WERI-Rb-1 (cell line): Measurements from ENCODE around the gene SKIC2.

Experiments
- DNase-seq: peaks from one replicate; pipeline ENCODE4 v3.0.0-alpha.2; 2020
- H3K27ac ChIP-seq: fragments of 250-450 bp; sonication (Bioruptor Pico); 2 replicates; pipeline ENCODE4 v1.5.1; 2020; ENCODE audit warnings: mild to moderate bottlenecking, moderate library complexity
- H3K27me3 ChIP-seq: fragments of 250-450 bp; sonication (Bioruptor Pico); 2 replicates; pipeline ENCODE4 v1.5.1; 2021; ENCODE audit warnings: mild to moderate bottlenecking, low read depth, moderate library complexity; ENCODE audit not compliant: insufficient read depth, severe bottlenecking
- H3K36me3 ChIP-seq: fragments of 250-450 bp; sonication (Bioruptor Pico); 2 replicates; pipeline ENCODE4 v1.5.1; 2020; ENCODE audit warnings: mild to moderate bottlenecking, moderate library complexity
- H3K4me3 ChIP-seq: 2 replicates; pipeline ENCODE4 v1.5.1; 2011; ENCODE audit warnings: low read depth, mild to moderate bottlenecking, control low read depth, low read length
- H3K9me3 ChIP-seq: fragments of 250-450 bp; sonication (Bioruptor Pico); 2 replicates; pipeline ENCODE4 v1.5.1; 2021; ENCODE audit warnings: mild to moderate bottlenecking, moderate library complexity; ENCODE audit not compliant: severe bottlenecking
- TF ChIP-seq, protein P1 (sequence below): IDR thresholded peaks from 2 replicates; pipeline ENCODE4 v1.5.1; 2011; ENCODE audit warnings: low read depth, mild to moderate bottlenecking, control low read depth, inconsistent platforms, low read length

The SKIC2 gene

DNA sequence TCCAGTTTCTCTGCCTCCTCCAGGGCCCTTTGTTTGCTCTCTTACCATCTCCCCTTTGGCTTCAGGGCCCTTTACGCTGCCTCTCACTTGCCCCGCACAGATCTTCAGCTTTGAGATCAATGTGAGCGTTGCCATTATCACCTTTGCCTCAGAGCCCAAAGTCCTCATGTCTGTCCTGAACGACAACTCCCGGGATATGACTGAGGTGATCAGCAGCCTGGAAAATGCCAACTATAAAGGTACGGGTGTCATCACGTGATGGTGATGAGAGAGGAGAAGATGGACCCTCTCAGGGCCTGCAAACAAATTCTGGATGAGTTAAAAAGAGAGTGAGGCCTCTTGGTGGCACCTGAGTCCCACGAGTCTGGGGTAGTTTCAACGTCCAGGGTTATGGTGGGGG is 23.2 kb upstream of the SKIC2 start:
- TF ChIP-seq, protein P1, sequence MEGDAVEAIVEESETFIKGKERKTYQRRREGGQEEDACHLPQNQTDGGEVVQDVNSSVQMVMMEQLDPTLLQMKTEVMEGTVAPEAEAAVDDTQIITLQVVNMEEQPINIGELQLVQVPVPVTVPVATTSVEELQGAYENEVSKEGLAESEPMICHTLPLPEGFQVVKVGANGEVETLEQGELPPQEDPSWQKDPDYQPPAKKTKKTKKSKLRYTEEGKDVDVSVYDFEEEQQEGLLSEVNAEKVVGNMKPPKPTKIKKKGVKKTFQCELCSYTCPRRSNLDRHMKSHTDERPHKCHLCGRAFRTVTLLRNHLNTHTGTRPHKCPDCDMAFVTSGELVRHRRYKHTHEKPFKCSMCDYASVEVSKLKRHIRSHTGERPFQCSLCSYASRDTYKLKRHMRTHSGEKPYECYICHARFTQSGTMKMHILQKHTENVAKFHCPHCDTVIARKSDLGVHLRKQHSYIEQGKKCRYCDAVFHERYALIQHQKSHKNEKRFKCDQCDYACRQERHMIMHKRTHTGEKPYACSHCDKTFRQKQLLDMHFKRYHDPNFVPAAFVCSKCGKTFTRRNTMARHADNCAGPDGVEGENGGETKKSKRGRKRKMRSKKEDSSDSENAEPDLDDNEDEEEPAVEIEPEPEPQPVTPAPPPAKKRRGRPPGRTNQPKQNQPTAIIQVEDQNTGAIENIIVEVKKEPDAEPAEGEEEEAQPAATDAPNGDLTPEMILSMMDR, result no peak
- H3K27ac ChIP-seq, result no peak overlapping the region
- no peak overlapping the region for H3K4me3 ChIP-seq
- H3K9me3 ChIP-seq, result peaks cover 3% of the 10 kb centered on the region
- no peaks in the 10 kb centered on the region for H3K36me3 ChIP-seq
- H3K27me3 ChIP-seq, result no peaks in the 10 kb centered on the region
- no peak for DNase-seq

DNA sequence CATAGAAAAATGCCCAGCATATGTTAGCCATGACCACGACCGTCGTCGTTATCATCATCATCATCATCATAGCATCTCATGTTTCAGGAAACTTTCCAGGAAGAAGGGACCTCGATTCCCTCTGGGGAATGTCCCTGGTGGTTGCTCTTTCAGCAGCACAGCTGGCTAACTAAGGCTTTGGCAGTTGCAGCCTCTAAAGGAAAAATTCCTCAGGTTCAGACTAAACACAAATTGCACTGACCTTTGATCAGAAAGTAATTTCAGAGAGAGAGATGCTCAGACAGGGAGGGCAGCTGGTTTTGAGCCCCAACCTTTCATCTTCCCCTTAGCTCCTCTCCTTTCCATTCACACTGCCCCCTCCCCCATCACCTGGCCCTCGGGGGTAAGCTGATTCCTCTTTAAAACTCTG is 18.7 kb upstream of the SKIC2 start:
- Histone ChIP-seq H3K36me3 (no peaks in the 10 kb centered on the region), H3K27me3 (no peaks in the 10 kb centered on the region), H3K4me3 (no peak overlapping the region), H3K27ac (no peak overlapping the region), H3K9me3 (no peaks in the 10 kb centered on the region)
- TF ChIP-seq, protein P1, result no peak
- no peak for DNase-seq

DNA sequence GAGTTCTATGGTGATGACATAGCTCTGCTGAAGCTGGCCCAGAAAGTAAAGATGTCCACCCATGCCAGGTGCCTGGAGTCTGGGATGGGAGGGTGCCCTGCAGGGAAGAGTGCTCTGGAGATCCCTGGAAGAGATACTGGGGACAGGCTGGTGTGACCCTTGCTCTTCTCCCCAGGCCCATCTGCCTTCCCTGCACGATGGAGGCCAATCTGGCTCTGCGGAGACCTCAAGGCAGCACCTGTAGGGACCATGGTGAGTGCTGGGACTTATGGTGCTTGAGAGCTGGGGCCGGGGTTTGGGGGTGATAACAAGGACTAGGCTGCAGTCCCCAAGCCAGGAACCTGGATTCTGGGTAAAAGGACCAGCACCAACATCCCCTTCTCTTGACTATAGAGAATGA is 15.2 kb upstream of the SKIC2 start:
- no peak for DNase-seq
- Histone ChIP-seq H3K27ac (no peak overlapping the region), H3K9me3 (no peaks in the 10 kb centered on the region), H3K4me3 (no peak overlapping the region), H3K27me3 (no peaks in the 10 kb centered on the region), H3K36me3 (no peaks in the 10 kb centered on the region)
- TF ChIP-seq, protein P1, result no peak

DNA sequence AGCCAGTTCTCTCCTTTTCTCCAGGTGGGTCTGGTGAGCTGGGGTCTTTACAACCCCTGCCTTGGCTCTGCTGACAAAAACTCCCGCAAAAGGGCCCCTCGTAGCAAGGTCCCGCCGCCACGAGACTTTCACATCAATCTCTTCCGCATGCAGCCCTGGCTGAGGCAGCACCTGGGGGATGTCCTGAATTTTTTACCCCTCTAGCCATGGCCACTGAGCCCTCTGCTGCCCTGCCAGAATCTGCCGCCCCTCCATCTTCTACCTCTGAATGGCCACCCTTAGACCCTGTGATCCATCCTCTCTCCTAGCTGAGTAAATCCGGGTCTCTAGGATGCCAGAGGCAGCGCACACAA is 13.8 kb upstream of the SKIC2 start:
- H3K27ac ChIP-seq, result no peak overlapping the region
- no peaks in the 10 kb centered on the region for H3K9me3 ChIP-seq
- no peaks in the 10 kb centered on the region; the same call in 1 of the 2 replicates for H3K36me3 ChIP-seq
- no peaks in the 10 kb centered on the region for H3K27me3 ChIP-seq
- no peak for DNase-seq
- no peak overlapping the region for H3K4me3 ChIP-seq
- TF ChIP-seq, protein P1, result no peak

DNA sequence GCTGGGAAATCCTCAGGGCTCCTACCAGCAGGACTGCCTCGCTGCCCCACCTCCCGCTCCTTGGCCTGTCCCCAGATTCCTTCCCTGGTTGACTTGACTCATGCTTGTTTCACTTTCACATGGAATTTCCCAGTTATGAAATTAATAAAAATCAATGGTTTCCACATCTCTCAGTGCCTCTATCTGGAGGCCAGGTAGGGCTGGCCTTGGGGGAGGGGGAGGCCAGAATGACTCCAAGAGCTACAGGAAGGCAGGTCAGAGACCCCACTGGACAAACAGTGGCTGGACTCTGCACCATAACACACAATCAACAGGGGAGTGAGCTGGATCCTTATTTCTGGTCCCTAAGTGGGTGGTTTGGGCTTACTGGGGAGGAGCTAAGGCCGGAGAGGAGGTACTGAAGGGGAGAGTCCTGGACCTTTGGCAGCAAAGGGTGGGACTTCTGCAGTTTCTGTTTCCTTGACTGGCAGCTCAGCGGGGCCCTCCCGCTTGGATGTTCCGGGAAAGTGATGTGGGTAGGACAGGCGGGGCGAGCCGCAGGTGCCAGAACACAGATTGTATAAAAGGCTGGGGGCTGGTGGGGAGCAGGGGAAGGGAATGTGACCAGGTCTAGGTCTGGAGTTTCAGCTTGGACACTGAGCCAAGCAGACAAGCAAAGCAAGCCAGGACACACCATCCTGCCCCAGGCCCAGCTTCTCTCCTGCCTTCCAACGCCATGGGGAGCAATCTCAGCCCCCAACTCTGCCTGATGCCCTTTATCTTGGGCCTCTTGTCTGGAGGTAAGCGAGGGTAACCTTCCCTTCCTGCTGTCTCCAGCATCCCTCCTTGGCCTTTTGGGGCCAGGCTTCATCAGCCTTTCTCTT is 13.2 kb upstream of the SKIC2 start, which contains the start of gene CFB:
TSS of gene CFB (plus strand) at position 589 of the 863 bp plus-strand sequence. CDS start at position 716, 127 bp downstream.
- no peak for DNase-seq

More for the DNA sequence above, 13.2 kb upstream of the SKIC2 start, which contains the start of gene CFB:
- H3K27me3 ChIP-seq, result no peaks in the 10 kb centered on the region
- H3K9me3 ChIP-seq, result no peaks in the 10 kb centered on the region
- peaks cover under 1% of the 10 kb centered on the region for H3K36me3 ChIP-seq
- no peak within 1 kb of the TSS for H3K27ac ChIP-seq
- TF ChIP-seq, protein P1, result no peak
- no peak within 1 kb of the TSS for H3K4me3 ChIP-seq
